HL-60 (cell line): ENCODE results near the gene FLNC.

ENCODE experiments used
- GABPA ChIP-seq: IDR thresholded peaks from 2 replicates; pipeline ENCODE4 v1.6.1; 2012; ENCODE audit warnings: low read depth
- POLR2AphosphoS5 ChIP-seq: IDR thresholded peaks from 2 replicates; pipeline ENCODE4 v1.6.1; 2012; ENCODE audit warnings: low read depth
- TF ChIP-seq, protein P1 (sequence below): IDR thresholded peaks from 2 replicates; pipeline ENCODE4 v1.6.1; 2012; ENCODE audit warnings: low read depth; ENCODE audit not compliant: insufficient replicate concordance
- TF ChIP-seq, protein P2 (sequence below): IDR thresholded peaks from one replicate; pipeline ENCODE4 v1.5.1; 2011; ENCODE audit warnings: low read length, control low read depth, inconsistent platforms; ENCODE audit not compliant: insufficient read depth

DNA sequence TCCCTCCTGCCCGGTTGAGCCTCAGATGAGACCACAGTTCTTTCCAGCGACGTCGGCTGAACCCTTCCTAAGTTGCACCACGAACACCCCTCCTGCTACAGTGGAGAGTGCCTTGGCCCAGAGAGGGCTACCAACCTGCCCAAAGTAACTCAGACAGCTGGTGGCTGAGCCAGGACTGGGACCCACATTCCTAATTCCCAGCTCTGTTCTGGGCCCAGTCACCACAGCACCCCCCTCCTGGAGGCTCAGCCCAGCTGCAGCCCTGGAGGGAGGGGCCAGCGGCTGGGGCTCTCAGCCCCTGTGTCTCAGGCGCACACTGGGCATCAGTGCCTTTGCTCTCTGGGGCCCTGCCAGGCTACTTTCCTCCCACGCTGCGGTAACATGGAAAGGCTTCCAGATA, 43.0 kb downstream of the FLNC start:
- TF ChIP-seq, protein P1, sequence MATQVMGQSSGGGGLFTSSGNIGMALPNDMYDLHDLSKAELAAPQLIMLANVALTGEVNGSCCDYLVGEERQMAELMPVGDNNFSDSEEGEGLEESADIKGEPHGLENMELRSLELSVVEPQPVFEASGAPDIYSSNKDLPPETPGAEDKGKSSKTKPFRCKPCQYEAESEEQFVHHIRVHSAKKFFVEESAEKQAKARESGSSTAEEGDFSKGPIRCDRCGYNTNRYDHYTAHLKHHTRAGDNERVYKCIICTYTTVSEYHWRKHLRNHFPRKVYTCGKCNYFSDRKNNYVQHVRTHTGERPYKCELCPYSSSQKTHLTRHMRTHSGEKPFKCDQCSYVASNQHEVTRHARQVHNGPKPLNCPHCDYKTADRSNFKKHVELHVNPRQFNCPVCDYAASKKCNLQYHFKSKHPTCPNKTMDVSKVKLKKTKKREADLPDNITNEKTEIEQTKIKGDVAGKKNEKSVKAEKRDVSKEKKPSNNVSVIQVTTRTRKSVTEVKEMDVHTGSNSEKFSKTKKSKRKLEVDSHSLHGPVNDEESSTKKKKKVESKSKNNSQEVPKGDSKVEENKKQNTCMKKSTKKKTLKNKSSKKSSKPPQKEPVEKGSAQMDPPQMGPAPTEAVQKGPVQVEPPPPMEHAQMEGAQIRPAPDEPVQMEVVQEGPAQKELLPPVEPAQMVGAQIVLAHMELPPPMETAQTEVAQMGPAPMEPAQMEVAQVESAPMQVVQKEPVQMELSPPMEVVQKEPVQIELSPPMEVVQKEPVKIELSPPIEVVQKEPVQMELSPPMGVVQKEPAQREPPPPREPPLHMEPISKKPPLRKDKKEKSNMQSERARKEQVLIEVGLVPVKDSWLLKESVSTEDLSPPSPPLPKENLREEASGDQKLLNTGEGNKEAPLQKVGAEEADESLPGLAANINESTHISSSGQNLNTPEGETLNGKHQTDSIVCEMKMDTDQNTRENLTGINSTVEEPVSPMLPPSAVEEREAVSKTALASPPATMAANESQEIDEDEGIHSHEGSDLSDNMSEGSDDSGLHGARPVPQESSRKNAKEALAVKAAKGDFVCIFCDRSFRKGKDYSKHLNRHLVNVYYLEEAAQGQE: no peak
- TF ChIP-seq, protein P2, sequence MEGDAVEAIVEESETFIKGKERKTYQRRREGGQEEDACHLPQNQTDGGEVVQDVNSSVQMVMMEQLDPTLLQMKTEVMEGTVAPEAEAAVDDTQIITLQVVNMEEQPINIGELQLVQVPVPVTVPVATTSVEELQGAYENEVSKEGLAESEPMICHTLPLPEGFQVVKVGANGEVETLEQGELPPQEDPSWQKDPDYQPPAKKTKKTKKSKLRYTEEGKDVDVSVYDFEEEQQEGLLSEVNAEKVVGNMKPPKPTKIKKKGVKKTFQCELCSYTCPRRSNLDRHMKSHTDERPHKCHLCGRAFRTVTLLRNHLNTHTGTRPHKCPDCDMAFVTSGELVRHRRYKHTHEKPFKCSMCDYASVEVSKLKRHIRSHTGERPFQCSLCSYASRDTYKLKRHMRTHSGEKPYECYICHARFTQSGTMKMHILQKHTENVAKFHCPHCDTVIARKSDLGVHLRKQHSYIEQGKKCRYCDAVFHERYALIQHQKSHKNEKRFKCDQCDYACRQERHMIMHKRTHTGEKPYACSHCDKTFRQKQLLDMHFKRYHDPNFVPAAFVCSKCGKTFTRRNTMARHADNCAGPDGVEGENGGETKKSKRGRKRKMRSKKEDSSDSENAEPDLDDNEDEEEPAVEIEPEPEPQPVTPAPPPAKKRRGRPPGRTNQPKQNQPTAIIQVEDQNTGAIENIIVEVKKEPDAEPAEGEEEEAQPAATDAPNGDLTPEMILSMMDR: no peak
- TF ChIP-seq GABPA (no peak), POLR2AphosphoS5 (no peak)
